RWPE1 (cell line): Measurements from ENCODE around the gene SSH2.
"Not testable (repeated sequence)": the region's sequence is repeated elsewhere in the genome, so short reads cannot be mapped to it uniquely, and the experiment has no call there.

Experiments
- CTCF ChIA-PET: fragments of 350-600 bp; sonication (Branson Sonifier 250); formaldehyde crosslinking; extraction: SDS; loops from one replicate; lab custom pipeline; 2021; lab: Yijun Ruan, JAX
- POLR2A ChIA-PET: fragments of 400-600 bp; formaldehyde crosslinking; extraction: SDS; loops from one replicate; lab custom pipeline; 2020; ENCODE audit warnings: antibody characterized with exemption; ENCODE audit not compliant: low non-redundant PET; lab: Yijun Ruan, JAX
- DNase-seq: peaks from one replicate; pipeline ENCODE4 v3.0.0; 2012; ENCODE audit warnings: low spot score
- H3K27ac ChIP-seq: fragments of 450-650 bp; 2 replicates; pipeline ENCODE4 v1.5.1; 2017
- CTCF ChIP-seq: fragments of 450-650 bp; conservative IDR thresholded peaks from 2 replicates; pipeline ENCODE4 v1.5.1; 2017; ENCODE audit warnings: low read depth, mild to moderate bottlenecking

SSH2 gene

GRCh38 chr17:29661213-29661612 is 268.8 kb downstream of the SSH2 start:
- TF ChIP-seq CTCF = no peak
- ChIA-PET CTCF (no interaction called here), POLR2A (no interaction called here)
- DNase-seq = no peak
- no peak overlapping the region for H3K27ac ChIP-seq

GRCh38 chr17:29659155-29659554 is 270.9 kb downstream of the SSH2 start:
- TF ChIP-seq CTCF = no peak
- POLR2A ChIA-PET = no interaction called here
- no peak overlapping the region for H3K27ac ChIP-seq
- CTCF ChIA-PET = no interaction called here
- no peak for DNase-seq

GRCh38 chr17:29655323-29655722 is 274.7 kb downstream of the SSH2 start:
- POLR2A ChIA-PET = no interaction called here
- H3K27ac ChIP-seq = no peak overlapping the region
- TF ChIP-seq CTCF = no peak
- CTCF ChIA-PET = interaction anchor here (1.4 kb wide), 1 partner anchor 10 kb away, joined by 4 read pairs; no protein-coding TSS in a partner anchor
- no peak for DNase-seq

- POLR2A ChIA-PET = no interaction called here
- CTCF ChIA-PET = interaction anchor here (0.6 to 1.4 kb wide), 3 partner anchors 11 to 366 kb away, joined by 4 to 5 read pairs (median 4); no protein-coding TSS in a partner anchor
- H3K27ac ChIP-seq = no peak overlapping the region
- no peak for TF ChIP-seq CTCF
- no peak for DNase-seq
Measured at GRCh38 chr17:29653995-29654714, 275.9 kb downstream of the SSH2 start.

GRCh38 chr17:29652976-29653375 is 277.1 kb downstream of the SSH2 start:
- ChIA-PET CTCF (no interaction called here), POLR2A (no interaction called here)
- no peak for TF ChIP-seq CTCF
- no peak for DNase-seq
- no peak overlapping the region for H3K27ac ChIP-seq

GRCh38 chr17:29651913-29652312 is 278.1 kb downstream of the SSH2 start:
- DNase-seq, POLR2A ChIA-PET, H3K27ac ChIP-seq: not testable (repeated sequence)
- CTCF ChIA-PET = interaction anchor here (0.6 to 0.7 kb wide), 2 partner anchors 135 to 882 kb away, joined by 3 to 4 read pairs; no protein-coding TSS in a partner anchor

- CTCF ChIA-PET = interaction anchor here (0.7 kb wide), 1 partner anchor 129 kb away, joined by 3 read pairs; no protein-coding TSS in a partner anchor
- no peak for DNase-seq
- POLR2A ChIA-PET = no interaction called here
- H3K27ac ChIP-seq = no peak overlapping the region
- TF ChIP-seq CTCF = no peak
Measured at GRCh38 chr17:29650396-29650795, 279.6 kb downstream of the SSH2 start.
